HL-60 (cell line): ENCODE results near the gene DPP6.

ENCODE experiments used
- GABPA ChIP-seq: IDR thresholded peaks from 2 replicates; pipeline ENCODE4 v1.6.1; 2012; ENCODE audit warnings: low read depth
- POLR2AphosphoS5 ChIP-seq: IDR thresholded peaks from 2 replicates; pipeline ENCODE4 v1.6.1; 2012; ENCODE audit warnings: low read depth
- SPI1 ChIP-seq: IDR thresholded peaks from 2 replicates; pipeline ENCODE4 v1.6.1; 2012; ENCODE audit warnings: low read depth, mild to moderate bottlenecking, borderline replicate concordance
- TF ChIP-seq, protein P1 (sequence below): IDR thresholded peaks from one replicate; pipeline ENCODE4 v1.5.1; 2011; ENCODE audit warnings: low read length, control low read depth, inconsistent platforms; ENCODE audit not compliant: insufficient read depth
- TF ChIP-seq, protein P2 (sequence below): IDR thresholded peaks from 2 replicates; pipeline ENCODE4 v1.6.1; 2012; ENCODE audit warnings: low read depth; ENCODE audit not compliant: insufficient replicate concordance

DNA sequence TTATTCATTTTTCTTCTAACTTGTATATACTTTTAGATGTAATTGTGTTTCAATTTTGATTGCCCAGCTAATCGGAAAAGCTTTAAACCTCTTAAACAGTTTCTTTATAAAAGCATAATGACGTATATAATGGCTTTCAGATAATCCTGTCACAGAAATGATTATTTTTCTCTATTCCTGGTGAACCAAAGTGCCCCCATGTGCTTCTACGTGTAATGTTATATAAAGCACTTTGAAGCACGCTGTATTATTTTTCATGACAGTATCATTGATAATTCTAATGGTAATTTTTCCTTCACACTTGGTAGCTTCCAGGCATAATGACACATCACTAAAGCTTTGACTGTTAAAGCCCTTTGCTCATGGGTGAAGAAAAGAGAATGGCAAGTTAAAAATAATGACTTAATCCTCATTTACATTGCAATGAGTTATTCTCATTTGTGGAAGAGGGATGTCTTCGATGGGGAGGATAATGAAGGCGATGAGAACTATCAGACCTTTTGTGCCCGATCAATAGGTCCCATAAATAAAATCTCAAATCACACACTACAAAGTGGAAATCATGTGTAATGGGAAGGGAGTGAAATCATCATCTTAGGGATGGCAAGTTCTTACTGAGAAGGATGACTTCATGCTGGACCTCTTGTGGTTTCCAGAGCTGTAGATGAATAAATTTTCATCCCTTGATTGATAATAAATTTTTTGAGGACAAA lies 460.1 kb downstream of the DPP6 start:
- TF ChIP-seq, protein P1, sequence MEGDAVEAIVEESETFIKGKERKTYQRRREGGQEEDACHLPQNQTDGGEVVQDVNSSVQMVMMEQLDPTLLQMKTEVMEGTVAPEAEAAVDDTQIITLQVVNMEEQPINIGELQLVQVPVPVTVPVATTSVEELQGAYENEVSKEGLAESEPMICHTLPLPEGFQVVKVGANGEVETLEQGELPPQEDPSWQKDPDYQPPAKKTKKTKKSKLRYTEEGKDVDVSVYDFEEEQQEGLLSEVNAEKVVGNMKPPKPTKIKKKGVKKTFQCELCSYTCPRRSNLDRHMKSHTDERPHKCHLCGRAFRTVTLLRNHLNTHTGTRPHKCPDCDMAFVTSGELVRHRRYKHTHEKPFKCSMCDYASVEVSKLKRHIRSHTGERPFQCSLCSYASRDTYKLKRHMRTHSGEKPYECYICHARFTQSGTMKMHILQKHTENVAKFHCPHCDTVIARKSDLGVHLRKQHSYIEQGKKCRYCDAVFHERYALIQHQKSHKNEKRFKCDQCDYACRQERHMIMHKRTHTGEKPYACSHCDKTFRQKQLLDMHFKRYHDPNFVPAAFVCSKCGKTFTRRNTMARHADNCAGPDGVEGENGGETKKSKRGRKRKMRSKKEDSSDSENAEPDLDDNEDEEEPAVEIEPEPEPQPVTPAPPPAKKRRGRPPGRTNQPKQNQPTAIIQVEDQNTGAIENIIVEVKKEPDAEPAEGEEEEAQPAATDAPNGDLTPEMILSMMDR: no peak
- TF ChIP-seq POLR2AphosphoS5: no peak
- no peak for TF ChIP-seq SPI1
- TF ChIP-seq, protein P2, sequence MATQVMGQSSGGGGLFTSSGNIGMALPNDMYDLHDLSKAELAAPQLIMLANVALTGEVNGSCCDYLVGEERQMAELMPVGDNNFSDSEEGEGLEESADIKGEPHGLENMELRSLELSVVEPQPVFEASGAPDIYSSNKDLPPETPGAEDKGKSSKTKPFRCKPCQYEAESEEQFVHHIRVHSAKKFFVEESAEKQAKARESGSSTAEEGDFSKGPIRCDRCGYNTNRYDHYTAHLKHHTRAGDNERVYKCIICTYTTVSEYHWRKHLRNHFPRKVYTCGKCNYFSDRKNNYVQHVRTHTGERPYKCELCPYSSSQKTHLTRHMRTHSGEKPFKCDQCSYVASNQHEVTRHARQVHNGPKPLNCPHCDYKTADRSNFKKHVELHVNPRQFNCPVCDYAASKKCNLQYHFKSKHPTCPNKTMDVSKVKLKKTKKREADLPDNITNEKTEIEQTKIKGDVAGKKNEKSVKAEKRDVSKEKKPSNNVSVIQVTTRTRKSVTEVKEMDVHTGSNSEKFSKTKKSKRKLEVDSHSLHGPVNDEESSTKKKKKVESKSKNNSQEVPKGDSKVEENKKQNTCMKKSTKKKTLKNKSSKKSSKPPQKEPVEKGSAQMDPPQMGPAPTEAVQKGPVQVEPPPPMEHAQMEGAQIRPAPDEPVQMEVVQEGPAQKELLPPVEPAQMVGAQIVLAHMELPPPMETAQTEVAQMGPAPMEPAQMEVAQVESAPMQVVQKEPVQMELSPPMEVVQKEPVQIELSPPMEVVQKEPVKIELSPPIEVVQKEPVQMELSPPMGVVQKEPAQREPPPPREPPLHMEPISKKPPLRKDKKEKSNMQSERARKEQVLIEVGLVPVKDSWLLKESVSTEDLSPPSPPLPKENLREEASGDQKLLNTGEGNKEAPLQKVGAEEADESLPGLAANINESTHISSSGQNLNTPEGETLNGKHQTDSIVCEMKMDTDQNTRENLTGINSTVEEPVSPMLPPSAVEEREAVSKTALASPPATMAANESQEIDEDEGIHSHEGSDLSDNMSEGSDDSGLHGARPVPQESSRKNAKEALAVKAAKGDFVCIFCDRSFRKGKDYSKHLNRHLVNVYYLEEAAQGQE: no peak
- TF ChIP-seq GABPA: no peak
